Esophagus muscularis mucosa (tissue), 4 donors: ENCODE measurements around the gene SOX1. TPM values are rescaled to one million over a fixed set of nuclear protein-coding genes. Genes with fewer than 3 reads are reported as not detected.

Experiments
- DNase-seq: peaks from one replicate; pipeline ENCODE4 v3.0.0-alpha.2; 2017; ENCODE audit errors: extremely low spot score
- H3K27ac ChIP-seq, 4 donors: fragments of 200-600 bp; sonication (generic); replicated peaks in 1 of 4; 1 replicate in 3 of 4; 2 replicates in 1 of 4; pipeline ENCODE4 v1.5.1; 2016 to 2019; ENCODE audit warnings: mild to moderate bottlenecking in 1 of 4
- H3K27me3 ChIP-seq, 4 donors: fragments of 200-600 bp; sonication (generic); one replicate each; pipeline versions ENCODE4 v1.5.1 to v1.6.0; 2016 to 2019
- H3K36me3 ChIP-seq, 4 donors: fragments of 200-600 bp; sonication (generic); one replicate each; pipeline ENCODE4 v1.5.1; 2016 to 2019
- H3K4me1 ChIP-seq, 4 donors: fragments of 200-600 bp; sonication (generic); one replicate each; pipeline ENCODE4 v1.5.1; 2016 to 2019
- H3K4me3 ChIP-seq, 4 donors: fragments of 200-600 bp; sonication (generic); 1 replicate in 2 of 4; 2 replicates in 2 of 4; pipeline ENCODE4 v1.5.1; 2016 to 2019; ENCODE audit warnings: mild to moderate bottlenecking in 4 of 4, moderate library complexity in 1 of 4
- H3K9me3 ChIP-seq, 4 donors: fragments of 200-600 bp; sonication (generic); 1 replicate in 3 of 4; 2 replicates in 1 of 4; pipeline ENCODE4 v1.5.1; 2016 to 2019
- EP300 ChIP-seq: sonication (generic); formaldehyde crosslinking; IDR thresholded peaks from one replicate; pipeline ENCODE4 v1.6.1; 2017; ENCODE audit warnings: antibody characterized with exemption
- POLR2A ChIP-seq: fragments of 450-650 bp; IDR thresholded peaks from one replicate; pipeline ENCODE4 v1.6.1; 2017; ENCODE audit warnings: antibody characterized with exemption, moderate library complexity, mild to moderate bottlenecking, low read depth
- POLR2AphosphoS5 ChIP-seq, 2 donors: sonication (generic); formaldehyde crosslinking; IDR thresholded peaks; one replicate each; pipeline ENCODE4 v1.6.1; 2017; ENCODE audit warnings: antibody characterized with exemption in 2 of 2
- WGBS: methylation state at CpG from one replicate; pipeline ENCODE4 v1.1.5; 2018; 5-methylcytosine and 5-hydroxymethylcytosine counted together
- intact Hi-C: fragments of 100-400 bp; cut with DNase I; formaldehyde crosslinking; loops from one replicate; pipeline ENCODE4 v1.15.1; 2023
- total RNA-seq, 4 donors: library from RNA; depleted of rRNA; stranded (reverse); fragments of >200 nt; gene quantifications; one replicate each; pipeline versions ENCODE4 v1.1.0 to v1.2.1, GENCODE V29; 2016
- TF ChIP-seq, protein P1 (sequence below), 3 experiments: fragments of 200-600 bp in 2 of 3; fragments of 450-650 bp in 1 of 3; sonication (generic) in 2 of 3; IDR thresholded peaks; one replicate each; pipeline ENCODE4 v1.5.1; 2017 to 2019; ENCODE audit warnings: antibody characterized with exemption in 3 of 3, mild to moderate bottlenecking in 2 of 3, moderate library complexity in 1 of 3

SOX1 gene
- total RNA-seq, 4 donors from 2014 or later, result under 0.01 to 0.17 TPM; not detected in 2

DNA sequence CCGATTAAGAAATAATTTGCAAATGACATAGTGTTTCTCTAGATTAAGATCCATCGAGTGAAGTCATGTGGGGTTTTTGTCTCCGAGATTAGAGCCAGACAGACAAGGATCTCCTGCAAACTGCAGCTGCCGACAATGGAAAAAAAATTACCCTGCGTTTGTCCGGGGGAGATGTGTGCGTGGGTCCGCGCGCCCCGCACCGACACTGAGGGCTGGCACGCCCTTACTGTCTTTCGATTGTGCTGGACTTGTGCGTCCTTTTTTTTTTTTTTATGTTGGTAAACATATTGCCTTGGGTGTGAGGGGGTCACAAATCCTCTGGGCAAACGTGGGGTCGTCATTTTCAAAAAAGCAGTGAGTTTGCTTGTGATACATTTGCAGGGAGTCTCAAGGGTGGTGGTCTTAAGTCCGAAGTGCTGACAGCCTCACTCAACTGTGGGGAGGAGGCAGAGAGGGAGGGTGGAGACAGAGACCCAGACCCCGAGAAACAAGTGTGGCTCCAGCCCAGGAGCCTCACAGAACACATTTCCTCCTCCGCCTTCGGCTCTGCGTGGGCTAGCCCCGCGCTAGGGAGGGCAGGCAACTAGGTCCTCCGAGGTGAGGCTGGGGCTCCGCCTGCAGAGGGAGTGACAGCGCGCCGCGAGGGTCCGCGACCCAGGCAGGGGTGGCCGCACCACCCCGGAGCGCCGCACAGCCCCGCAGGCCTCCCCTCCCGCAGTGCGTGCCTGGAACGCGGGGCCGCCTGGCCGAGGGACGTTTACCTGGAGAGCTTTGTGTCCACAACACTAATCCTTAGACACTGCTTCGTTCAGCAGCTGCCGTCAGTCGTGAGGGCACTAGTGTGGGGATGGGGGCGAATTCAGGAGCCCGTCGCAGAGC lies 11.7 kb upstream of the SOX1 start:
- H3K36me3 ChIP-seq, result no peaks in the 10 kb centered on the region
- TF ChIP-seq POLR2AphosphoS5 (IDR thresholded peaks at IDR 0.05) (no peak), EP300 (no peak)
- no peak for DNase-seq
- H3K27ac ChIP-seq, result no peak overlapping the region
- H3K9me3 ChIP-seq, result no peaks in the 10 kb centered on the region
- 4% methylated on average over 25 of the region's 50 CpGs for WGBS
- H3K27me3 ChIP-seq, result peaks cover 0 to 100% (median 66%) of the 10 kb centered on the region in 4 donors
- intact Hi-C loops, result no loop called here
- peak overlapping the region in 3 of 4 donors; percentile 7 to 34 (median 21) for H3K4me3 ChIP-seq
- peaks cover 16 to 49% (median 47%) of the 10 kb centered on the region in 4 donors for H3K4me1 ChIP-seq

DNA sequence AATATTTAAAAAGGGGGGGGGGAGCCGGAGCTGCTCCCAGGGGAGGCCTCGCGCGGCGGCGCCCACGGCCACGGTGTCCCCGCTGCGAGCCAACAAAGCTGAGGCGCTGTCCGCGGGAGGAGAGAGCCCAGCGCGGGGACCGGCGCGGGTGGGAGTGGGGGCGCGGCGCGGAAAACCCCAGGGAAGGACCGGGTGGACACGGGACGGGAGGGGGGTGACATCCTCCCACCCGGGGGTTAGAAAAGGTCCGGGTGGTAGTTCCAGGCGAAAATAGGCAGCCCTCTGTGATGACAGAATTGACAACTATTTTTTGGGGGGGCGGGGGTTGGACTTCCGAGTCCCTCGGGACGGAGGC lies 11.1 kb upstream of the SOX1 start:
- Histone ChIP-seq H3K36me3 (no peaks in the 10 kb centered on the region), H3K27ac (no peak overlapping the region), H3K4me1 (peaks cover 16 to 50% (median 47%) of the 10 kb centered on the region in 4 donors), H3K9me3 (no peaks in the 10 kb centered on the region), H3K27me3 (peaks cover 0 to 100% (median 68%) of the 10 kb centered on the region in 4 donors), H3K4me3 (peak overlapping the region in 3 of 4 donors; percentile 7 to 34 (median 21))
- no peak for DNase-seq
- intact Hi-C loops, result no loop called here
- WGBS, result 8% methylated on average over 29 of the region's 32 CpGs
- TF ChIP-seq POLR2A, result no peak
- TF ChIP-seq, protein P1, sequence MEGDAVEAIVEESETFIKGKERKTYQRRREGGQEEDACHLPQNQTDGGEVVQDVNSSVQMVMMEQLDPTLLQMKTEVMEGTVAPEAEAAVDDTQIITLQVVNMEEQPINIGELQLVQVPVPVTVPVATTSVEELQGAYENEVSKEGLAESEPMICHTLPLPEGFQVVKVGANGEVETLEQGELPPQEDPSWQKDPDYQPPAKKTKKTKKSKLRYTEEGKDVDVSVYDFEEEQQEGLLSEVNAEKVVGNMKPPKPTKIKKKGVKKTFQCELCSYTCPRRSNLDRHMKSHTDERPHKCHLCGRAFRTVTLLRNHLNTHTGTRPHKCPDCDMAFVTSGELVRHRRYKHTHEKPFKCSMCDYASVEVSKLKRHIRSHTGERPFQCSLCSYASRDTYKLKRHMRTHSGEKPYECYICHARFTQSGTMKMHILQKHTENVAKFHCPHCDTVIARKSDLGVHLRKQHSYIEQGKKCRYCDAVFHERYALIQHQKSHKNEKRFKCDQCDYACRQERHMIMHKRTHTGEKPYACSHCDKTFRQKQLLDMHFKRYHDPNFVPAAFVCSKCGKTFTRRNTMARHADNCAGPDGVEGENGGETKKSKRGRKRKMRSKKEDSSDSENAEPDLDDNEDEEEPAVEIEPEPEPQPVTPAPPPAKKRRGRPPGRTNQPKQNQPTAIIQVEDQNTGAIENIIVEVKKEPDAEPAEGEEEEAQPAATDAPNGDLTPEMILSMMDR (IDR thresholded peaks at IDR 0.05), result no peak
- TF ChIP-seq EP300, result no peak
- TF ChIP-seq POLR2AphosphoS5 (IDR thresholded peaks at IDR 0.05), result no peak

DNA sequence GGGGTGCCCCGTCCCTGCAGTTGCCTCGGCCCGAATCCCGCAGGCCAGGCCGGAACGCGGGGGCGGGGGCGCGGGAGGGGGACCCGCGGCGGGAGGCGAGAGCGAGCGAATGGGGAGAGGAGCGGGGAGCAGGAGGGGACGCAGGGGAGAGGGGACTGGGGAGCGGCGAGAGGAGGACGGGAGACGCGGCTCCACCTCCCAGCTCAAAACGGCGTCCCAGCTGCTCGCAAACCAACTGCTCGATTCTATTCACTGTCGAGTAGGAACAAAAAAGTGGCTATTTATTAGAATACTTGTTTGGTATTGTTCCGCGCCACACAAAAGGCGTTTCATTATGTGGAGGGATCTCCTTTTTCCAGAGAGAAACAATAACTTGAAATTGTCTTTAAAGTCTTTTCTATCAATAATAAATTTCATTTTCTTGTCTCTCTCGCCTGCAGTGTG lies 10.6 kb upstream of the SOX1 start:
- intact Hi-C loops, result no loop called here
- no peak for TF ChIP-seq POLR2AphosphoS5 (IDR thresholded peaks at IDR 0.05)
- peak overlapping the region in 3 of 4 donors; percentile 28 to 34 (median 33) for H3K4me3 ChIP-seq
- peaks cover 16 to 54% (median 47%) of the 10 kb centered on the region in 4 donors for H3K4me1 ChIP-seq
- H3K27me3 ChIP-seq, result peaks cover 0 to 100% (median 71%) of the 10 kb centered on the region in 4 donors
- no peaks in the 10 kb centered on the region for H3K9me3 ChIP-seq
- no peaks in the 10 kb centered on the region for H3K36me3 ChIP-seq
- H3K27ac ChIP-seq, result no peak overlapping the region
- no peak for DNase-seq
- 1% methylated on average over 32 of the region's 32 CpGs for WGBS

DNA sequence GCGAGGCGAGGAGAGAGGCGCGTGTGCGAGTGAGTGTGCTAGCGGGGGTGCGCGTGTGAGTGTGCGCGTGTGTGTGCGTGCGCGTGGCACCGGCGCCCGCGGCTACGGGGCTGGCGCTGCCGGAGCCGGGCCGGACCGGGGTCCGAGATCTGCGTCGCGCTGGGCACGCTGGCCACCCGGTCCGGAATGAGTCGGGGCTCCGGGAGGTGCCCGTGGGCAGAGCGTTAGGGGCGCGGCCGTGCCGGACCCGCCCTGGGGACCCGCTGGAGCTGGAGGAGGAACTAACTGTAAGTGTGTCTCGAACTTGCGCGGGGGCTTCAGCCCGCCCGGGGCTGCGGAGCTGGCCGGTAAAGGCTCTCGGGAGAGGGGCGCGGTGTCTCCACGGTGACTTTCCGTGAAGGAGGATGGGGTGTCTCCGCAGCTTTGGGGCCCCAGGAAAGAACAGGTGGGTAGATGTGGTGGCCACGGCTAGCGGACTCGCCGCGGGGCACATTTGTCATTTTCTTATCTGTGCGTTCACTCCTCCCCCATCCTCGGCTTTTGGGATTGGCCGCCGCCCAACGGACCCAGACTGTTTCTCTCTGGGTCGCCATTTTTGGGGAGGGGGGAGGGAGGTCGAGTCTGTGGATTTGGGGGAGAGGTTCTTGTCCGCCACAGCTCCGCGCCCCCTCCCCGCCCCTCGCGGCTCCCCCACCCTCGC lies 10.1 kb upstream of the SOX1 start:
- intact Hi-C loops, result no loop called here
- no peak for DNase-seq
- H3K36me3 ChIP-seq, result no peaks in the 10 kb centered on the region
- H3K9me3 ChIP-seq, result no peaks in the 10 kb centered on the region
- no peak overlapping the region for H3K27ac ChIP-seq
- TF ChIP-seq POLR2AphosphoS5 (IDR thresholded peaks at IDR 0.05) (no peak), POLR2A (no peak)
- H3K27me3 ChIP-seq, result peaks cover 0 to 100% (median 76%) of the 10 kb centered on the region in 4 donors
- 3% methylated on average over 59 of the region's 72 CpGs for WGBS
- peak overlapping the region; percentile 15 to 34 (median 30) for H3K4me3 ChIP-seq
- H3K4me1 ChIP-seq, result peaks cover 16 to 59% (median 47%) of the 10 kb centered on the region in 4 donors

DNA sequence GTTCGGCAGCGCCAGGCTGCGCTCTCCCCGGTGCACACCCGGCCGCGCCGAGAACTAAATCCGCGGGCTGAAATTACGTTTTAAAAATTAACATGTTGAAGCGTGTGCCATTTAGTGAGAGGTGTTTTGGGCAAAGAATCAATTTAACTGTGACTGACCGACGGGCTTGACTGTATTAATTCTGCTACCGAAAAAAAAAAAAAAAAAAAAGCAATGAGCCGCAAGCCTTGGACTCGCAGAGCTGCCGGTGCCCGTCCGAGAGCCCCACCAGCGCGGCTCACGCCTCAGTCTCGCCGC lies 9.6 kb upstream of the SOX1 start:
- intact Hi-C loops, result no loop called here
- TF ChIP-seq, protein P1 (IDR thresholded peaks at IDR 0.05), result no peak
- TF ChIP-seq POLR2A (no peak), EP300 (no peak)
- peaks cover 16 to 63% (median 47%) of the 10 kb centered on the region in 4 donors for H3K4me1 ChIP-seq
- DNase-seq, result no peak
- no peaks in the 10 kb centered on the region for H3K36me3 ChIP-seq
- H3K27ac ChIP-seq, result no peak overlapping the region
- peaks cover 0 to 100% (median 78%) of the 10 kb centered on the region in 4 donors for H3K27me3 ChIP-seq
- H3K9me3 ChIP-seq, result no peaks in the 10 kb centered on the region
- H3K4me3 ChIP-seq, result peak overlapping the region; percentile 15 to 34 (median 30)
- WGBS, result 2% methylated on average over 24 of the region's 25 CpGs
